KMS-11 (cell line): Measurements from ENCODE around the gene BTBD17.

Experiments
- H2AFZ ChIP-seq: fragments of 200-600 bp; sonication (generic); 2 replicates; pipeline ENCODE4 v1.6.1; 2016; ENCODE audit warnings: antibody characterized with exemption, mixed run types, low read depth
- H3K27ac ChIP-seq: fragments of 200-600 bp; sonication (generic); 2 replicates; pipeline ENCODE4 v1.6.1; 2016; ENCODE audit warnings: mild to moderate bottlenecking, mixed run types
- H3K27me3 ChIP-seq: fragments of 200-600 bp; sonication (generic); 2 replicates; pipeline ENCODE4 v1.6.1; 2017; ENCODE audit warnings: mild to moderate bottlenecking, low read depth, mixed run types, moderate library complexity; ENCODE audit not compliant: insufficient read depth
- H3K36me3 ChIP-seq: fragments of 200-600 bp; sonication (generic); 2 replicates; pipeline ENCODE4 v1.6.1; 2017; ENCODE audit warnings: mild to moderate bottlenecking, mixed run types; ENCODE audit not compliant: insufficient read depth
- H3K4me1 ChIP-seq: fragments of 200-600 bp; sonication (generic); 2 replicates; pipeline ENCODE4 v1.6.1; 2016; ENCODE audit warnings: mild to moderate bottlenecking, low read depth, mixed run types; ENCODE audit not compliant: poor library complexity, severe bottlenecking
- H3K4me2 ChIP-seq: fragments of 200-600 bp; sonication (generic); 2 replicates; pipeline ENCODE4 v1.7.0; 2016; ENCODE audit warnings: mild to moderate bottlenecking, mixed run types
- H3K4me3 ChIP-seq: fragments of 200-600 bp; sonication (generic); IDR thresholded peaks from 2 replicates; pipeline ENCODE4 v1.6.1; 2017; ENCODE audit warnings: low read depth, low read length, mixed read lengths; ENCODE audit not compliant: insufficient read depth
- H3K79me2 ChIP-seq: fragments of 200-600 bp; sonication (generic); 2 replicates; pipeline ENCODE4 v1.6.1; 2016; ENCODE audit warnings: low read depth, mixed run types; ENCODE audit not compliant: insufficient read depth
- H3K9ac ChIP-seq: fragments of 200-600 bp; sonication (generic); 2 replicates; pipeline ENCODE4 v1.6.1; 2016; ENCODE audit warnings: mild to moderate bottlenecking, mixed run types
- H4K20me1 ChIP-seq: fragments of 200-600 bp; sonication (generic); 2 replicates; pipeline ENCODE4 v1.6.1; 2016; ENCODE audit warnings: mild to moderate bottlenecking, mixed run types; ENCODE audit not compliant: insufficient read depth
- TF ChIP-seq, protein P1 (sequence below): fragments of 200-600 bp; sonication (generic); conservative IDR thresholded peaks from 2 replicates; pipeline ENCODE4 v1.6.1; 2017; ENCODE audit warnings: low read depth, mild to moderate bottlenecking, antibody characterized with exemption, low read length, moderate library complexity, mixed read lengths

BTBD17 gene

GRCh38 chr17:74309902-74310301 is 51.8 kb downstream of the BTBD17 start:
- no peaks in the 10 kb centered on the region for H3K36me3 ChIP-seq
- H2AFZ ChIP-seq = no peak overlapping the region
- no peak overlapping the region for H3K9ac ChIP-seq
- H3K4me1 ChIP-seq = no peaks in the 10 kb centered on the region
- H3K79me2 ChIP-seq = no peaks in the 10 kb centered on the region
- no peak overlapping the region for H3K4me2 ChIP-seq
- H4K20me1 ChIP-seq = no peaks in the 10 kb centered on the region
- TF ChIP-seq, protein P1, sequence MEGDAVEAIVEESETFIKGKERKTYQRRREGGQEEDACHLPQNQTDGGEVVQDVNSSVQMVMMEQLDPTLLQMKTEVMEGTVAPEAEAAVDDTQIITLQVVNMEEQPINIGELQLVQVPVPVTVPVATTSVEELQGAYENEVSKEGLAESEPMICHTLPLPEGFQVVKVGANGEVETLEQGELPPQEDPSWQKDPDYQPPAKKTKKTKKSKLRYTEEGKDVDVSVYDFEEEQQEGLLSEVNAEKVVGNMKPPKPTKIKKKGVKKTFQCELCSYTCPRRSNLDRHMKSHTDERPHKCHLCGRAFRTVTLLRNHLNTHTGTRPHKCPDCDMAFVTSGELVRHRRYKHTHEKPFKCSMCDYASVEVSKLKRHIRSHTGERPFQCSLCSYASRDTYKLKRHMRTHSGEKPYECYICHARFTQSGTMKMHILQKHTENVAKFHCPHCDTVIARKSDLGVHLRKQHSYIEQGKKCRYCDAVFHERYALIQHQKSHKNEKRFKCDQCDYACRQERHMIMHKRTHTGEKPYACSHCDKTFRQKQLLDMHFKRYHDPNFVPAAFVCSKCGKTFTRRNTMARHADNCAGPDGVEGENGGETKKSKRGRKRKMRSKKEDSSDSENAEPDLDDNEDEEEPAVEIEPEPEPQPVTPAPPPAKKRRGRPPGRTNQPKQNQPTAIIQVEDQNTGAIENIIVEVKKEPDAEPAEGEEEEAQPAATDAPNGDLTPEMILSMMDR = no peak
- no peak overlapping the region for H3K4me3 ChIP-seq
- peaks cover 58% of the 10 kb centered on the region for H3K27me3 ChIP-seq
- H3K27ac ChIP-seq = no peak overlapping the region

DNA sequence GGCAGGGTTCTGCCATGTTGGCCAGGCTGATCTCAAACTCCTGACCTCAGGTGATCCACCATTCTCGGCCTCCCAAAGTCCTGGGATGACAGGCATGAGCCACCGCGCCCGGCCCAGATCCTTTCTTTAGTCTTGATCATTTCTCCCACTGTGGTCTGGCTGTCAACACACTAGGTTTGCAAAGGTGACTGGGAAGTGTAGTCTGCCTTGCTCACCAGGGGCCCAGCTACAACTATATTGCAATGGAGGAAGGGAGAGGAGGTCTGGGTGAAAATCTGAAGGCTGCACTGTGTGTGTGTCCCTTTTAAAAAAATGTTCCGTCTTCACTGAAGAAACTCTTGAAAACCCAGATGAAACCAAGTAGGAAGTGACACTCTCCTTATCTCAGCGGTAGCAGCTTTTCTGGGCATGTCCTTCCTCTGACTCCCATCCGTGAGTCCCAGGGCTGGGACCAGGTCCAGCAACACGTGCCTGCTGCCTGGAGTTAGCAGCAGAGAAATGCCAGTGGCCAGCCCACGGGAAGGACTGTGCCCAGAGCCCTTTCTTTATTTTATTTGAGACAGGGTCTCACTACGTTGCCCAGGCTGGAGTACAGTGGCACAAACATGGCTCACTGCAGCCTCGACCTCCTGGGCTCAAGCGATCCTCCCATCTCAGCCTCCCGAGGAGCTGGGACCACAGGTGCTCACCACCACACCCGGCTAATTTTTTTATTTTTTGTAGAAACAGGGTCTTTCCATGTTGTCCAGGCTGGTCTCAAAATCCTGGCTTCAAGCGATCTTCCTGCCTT is 53.5 kb downstream of the BTBD17 start:
- Histone ChIP-seq H2AFZ (no peak overlapping the region), H3K79me2 (no peaks in the 10 kb centered on the region), H4K20me1 (no peaks in the 10 kb centered on the region), H3K4me3 (no peak overlapping the region), H3K27me3 (peaks cover 49% of the 10 kb centered on the region), H3K4me1 (no peaks in the 10 kb centered on the region), H3K9ac (no peak overlapping the region), H3K4me2 (no peak overlapping the region), H3K36me3 (no peaks in the 10 kb centered on the region), H3K27ac (no peak overlapping the region)
- TF ChIP-seq, protein P1 = no peak
